ENCODE measurements around the gene PTGIS. TPM values are rescaled to one million over a fixed set of nuclear protein-coding genes. Genes with fewer than 3 reads are reported as not detected.

Gene PTGIS
- total RNA-seq, 1 experiment from 2014 or later = 20.0 TPM

GRCh38 chr20:49476016-49476355, 92.0 kb downstream of the PTGIS start:
- TF ChIP-seq, protein P1, sequence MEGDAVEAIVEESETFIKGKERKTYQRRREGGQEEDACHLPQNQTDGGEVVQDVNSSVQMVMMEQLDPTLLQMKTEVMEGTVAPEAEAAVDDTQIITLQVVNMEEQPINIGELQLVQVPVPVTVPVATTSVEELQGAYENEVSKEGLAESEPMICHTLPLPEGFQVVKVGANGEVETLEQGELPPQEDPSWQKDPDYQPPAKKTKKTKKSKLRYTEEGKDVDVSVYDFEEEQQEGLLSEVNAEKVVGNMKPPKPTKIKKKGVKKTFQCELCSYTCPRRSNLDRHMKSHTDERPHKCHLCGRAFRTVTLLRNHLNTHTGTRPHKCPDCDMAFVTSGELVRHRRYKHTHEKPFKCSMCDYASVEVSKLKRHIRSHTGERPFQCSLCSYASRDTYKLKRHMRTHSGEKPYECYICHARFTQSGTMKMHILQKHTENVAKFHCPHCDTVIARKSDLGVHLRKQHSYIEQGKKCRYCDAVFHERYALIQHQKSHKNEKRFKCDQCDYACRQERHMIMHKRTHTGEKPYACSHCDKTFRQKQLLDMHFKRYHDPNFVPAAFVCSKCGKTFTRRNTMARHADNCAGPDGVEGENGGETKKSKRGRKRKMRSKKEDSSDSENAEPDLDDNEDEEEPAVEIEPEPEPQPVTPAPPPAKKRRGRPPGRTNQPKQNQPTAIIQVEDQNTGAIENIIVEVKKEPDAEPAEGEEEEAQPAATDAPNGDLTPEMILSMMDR (conservative IDR thresholded peaks at IDR 0.05) = no peak
- Histone ChIP-seq H2BK5ac (ENCODE audit: insufficient read length, low read length) (no peak overlapping the region), H3K23ac (ENCODE audit: insufficient read length, low read depth, low read length) (no peak overlapping the region), H3K79me2 (ENCODE audit: insufficient read depth, low read length) (no peaks in the 10 kb centered on the region), H3K9ac (ENCODE audit: extremely low read depth, insufficient read length, low read length) (no peak overlapping the region), H3K4me2 (ENCODE audit: insufficient read depth, insufficient read length, low read length) (no peak overlapping the region), H4K5ac (ENCODE audit: insufficient read length, low read depth, low read length) (no peak overlapping the region), H3K27ac (ENCODE audit: insufficient read length, low read depth, low read length) (no peak overlapping the region), H3K14ac (ENCODE audit: insufficient read depth, low read length) (no peak overlapping the region), H2BK12ac (ENCODE audit: insufficient read length, low read depth, low read length) (no peak overlapping the region), H3K27me3 (ENCODE audit: insufficient read depth, low read length) (no peaks in the 10 kb centered on the region), H4K91ac (ENCODE audit: insufficient read length, low read depth, low read length) (no peak overlapping the region), H3K4ac (ENCODE audit: low read depth, low read length) (no peak overlapping the region), H2AK5ac (ENCODE audit: insufficient read length, low read length) (no peak overlapping the region), H2BK15ac (ENCODE audit: low read depth, low read length) (no peak overlapping the region), H4K20me1 (ENCODE audit: control insufficient read depth, insufficient read depth, insufficient read length) (no peaks in the 10 kb centered on the region), H4K8ac (replicated peaks; ENCODE audit: insufficient read length, low read depth, low read length) (no peak overlapping the region), H3K79me1 (ENCODE audit: insufficient read depth, low read depth, low read length, poor library complexity, severe bottlenecking) (no peaks in the 10 kb centered on the region), H3K23me2 (ENCODE audit: insufficient read length, low read depth, low read length, poor library complexity, severe bottlenecking) (no peaks in the 10 kb centered on the region), H2BK120ac (ENCODE audit: low read depth, low read length, poor library complexity, severe bottlenecking) (no peak overlapping the region), H3K9me3 (ENCODE audit: control insufficient read depth, low read depth, low read length) (no peaks in the 10 kb centered on the region), H3K18ac (ENCODE audit: insufficient read length, low read depth, low read length) (no peak overlapping the region), H3K4me1 (ENCODE audit: insufficient read depth, low read length) (no peaks in the 10 kb centered on the region), H2AFZ (ENCODE audit: low read length) (no peak overlapping the region), H3T11ph (ENCODE audit: low read length) (no peak overlapping the region), H3K56ac (ENCODE audit: insufficient read length, low read depth, low read length) (no peak overlapping the region), H2BK20ac (ENCODE audit: low read depth, low read length, poor library complexity, severe bottlenecking) (no peak overlapping the region)
- Mint-ChIP-seq H3K36me3 (ENCODE audit: insufficient read depth in 1 of 3, low read depth in 3 of 3) (no peaks in the 10 kb centered on the region), H3K4me3 (no peak overlapping the region), H3K9me3 (no peaks in the 10 kb centered on the region; a peak in 1 of 5 replicates), H3K27ac (no peak overlapping the region), H3K4me1 (peaks cover 4 to 14% of the 10 kb centered on the region in 2 experiments; a peak in 3 of 4 replicates), H3K27me3 (ENCODE audit: low read depth) (peaks cover 7% of the 10 kb centered on the region)
- no peak for DNase-seq
- no CpG with 5 or more reads among the region's 7 CpGs for WGBS (ENCODE audit: extremely low coverage, insufficient read length, low lambda C conversion rate)

All from H9 (cell line).